Measurements from ENCODE around the gene DSG2. TPM values are rescaled to one million over a fixed set of nuclear protein-coding genes. Genes with fewer than 3 reads are reported as not detected.

Gene DSG2
- total RNA-seq (2014; rRNA removed; shearing (Covaris generic)) = 10.6 and 12.3 TPM in 2 replicates

GRCh38 chr18:31497836-31498573 is at the start of gene DSG2:
DSG2 (plus strand) TSS chr18:31498177; CDS start chr18:31498252, 75 bp downstream.

GRCh38 chr18:31591628-31592027 is 93.7 kb downstream of the DSG2 start, which contains the start of gene TTR:
TTR (plus strand) TSS chr18:31591877; CDS start chr18:31591903, 26 bp downstream.

Other genes starting within 250 kb of the DSG2 start
- not detected in 2 replicates for gene DSG1, start 180.0 kb upstream of the DSG2 start, total RNA-seq (2014; rRNA removed; shearing (Covaris generic))
- gene DSG4, start 121.4 kb upstream of the DSG2 start, total RNA-seq (2014; rRNA removed; shearing (Covaris generic)) = not detected in 2 replicates
- not detected in 2 replicates for gene DSG3, start 50.4 kb upstream of the DSG2 start, total RNA-seq (2014; rRNA removed; shearing (Covaris generic))
- gene TTR, start 93.7 kb downstream of the DSG2 start, total RNA-seq (2014; rRNA removed; shearing (Covaris generic)) = not detected in 2 replicates
- gene B4GALT6, start 186.4 kb downstream of the DSG2 start, total RNA-seq (2014; rRNA removed; shearing (Covaris generic)) = 6.1 and 8.6 TPM in 2 replicates

All from A375 (cell line).